PC-9 (cell line): Measurements from ENCODE around the gene AKAP3.

Experiments
- CTCF ChIP-seq: fragments of 200-600 bp; sonication (generic); conservative IDR thresholded peaks from 2 replicates; pipeline ENCODE4 v1.6.1; 2017; ENCODE audit warnings: mixed run types, antibody characterized with exemption, mild to moderate bottlenecking, moderate library complexity
- EZH2 ChIP-seq: fragments of 200-600 bp; sonication (generic); IDR thresholded peaks from 2 replicates; pipeline ENCODE4 v1.8.0; 2017; ENCODE audit warnings: antibody characterized with exemption, low read depth

- no peak for TF ChIP-seq CTCF
- TF ChIP-seq EZH2: no peak
These were observed 749 bp downstream of the AKAP3 start for GRCh38 chr12:4648104-4648500.
